Skeletal muscle tissue (tissue), 4 donors: Measurements from ENCODE around the gene OR2T27. TPM values are rescaled to one million over a fixed set of nuclear protein-coding genes. Genes with fewer than 3 reads are reported as not detected.
"Not testable (repeated sequence)": the region's sequence is repeated elsewhere in the genome, so short reads cannot be mapped to it uniquely, and the experiment has no call there.

Source experiments
- H3K27ac ChIP-seq: one replicate; pipeline ENCODE4 v1.7.0; 2013; ENCODE audit warnings: mild to moderate bottlenecking, low read depth, low read length, inconsistent platforms
- H3K27me3 ChIP-seq, 3 donors: one replicate each; pipeline ENCODE4 v1.7.0; 2013; ENCODE audit warnings: low read length in 3 of 3; ENCODE audit not compliant: control insufficient read depth in 3 of 3, insufficient read depth in 3 of 3
- H3K36me3 ChIP-seq, 3 donors: one replicate each; pipeline ENCODE4 v1.7.0; 2013; ENCODE audit warnings: low read length in 3 of 3; ENCODE audit not compliant: control insufficient read depth in 3 of 3, insufficient read depth in 3 of 3
- H3K4me1 ChIP-seq, 3 donors: one replicate each; pipeline ENCODE4 v1.7.0; 2013; ENCODE audit warnings: low read length in 3 of 3, mild to moderate bottlenecking in 3 of 3; ENCODE audit not compliant: control insufficient read depth in 3 of 3, insufficient read depth in 3 of 3
- H3K4me3 ChIP-seq, 3 donors: one replicate each; pipeline ENCODE4 v1.7.0; 2013; ENCODE audit warnings: low read length in 3 of 3
- H3K9ac ChIP-seq, 3 donors: one replicate each; pipeline ENCODE4 v1.7.0; 2013; ENCODE audit warnings: low read length in 3 of 3, mild to moderate bottlenecking in 3 of 3, moderate library complexity in 2 of 3, low read depth in 1 of 3
- H3K9me3 ChIP-seq, 3 donors: one replicate each; pipeline ENCODE4 v1.7.0; 2013; ENCODE audit warnings: low read length in 3 of 3; ENCODE audit not compliant: control insufficient read depth in 3 of 3
- total RNA-seq: library from RNA; depleted of rRNA; stranded (reverse); fragments of >200 nt; gene quantifications from one replicate; pipeline ENCODE4 v1.2.3, GENCODE V29; 2014
- donor health status: Osteomylitis.

OR2T27 gene
- not detected for total RNA-seq

GRCh38 chr1:248655354-248655753 lies at the start of gene OR2T27:
Gene OR2T27 (minus strand): TSS chr1:248655528. CDS start chr1:248650884, 4,644 bp downstream.
- H3K4me1 ChIP-seq, H3K9me3 ChIP-seq, H3K4me3 ChIP-seq, H3K27ac ChIP-seq, H3K36me3 ChIP-seq, H3K27me3 ChIP-seq, H3K9ac ChIP-seq: not testable (repeated sequence)

GRCh38 chr1:248704606-248705005 lies 49.3 kb upstream of the OR2T27 start:
- Histone ChIP-seq H3K36me3 (no peaks in the 10 kb centered on the region), H3K4me1 (no peaks in the 10 kb centered on the region), H3K27ac (no peak overlapping the region), H3K27me3 (no peaks in the 10 kb centered on the region), H3K4me3 (no peak overlapping the region), H3K9ac (no peak overlapping the region), H3K9me3 (no peaks in the 10 kb centered on the region)

GRCh38 chr1:248703674-248704073 lies 48.3 kb upstream of the OR2T27 start:
- H3K4me1 ChIP-seq = no peaks in the 10 kb centered on the region
- H3K9me3 ChIP-seq = no peaks in the 10 kb centered on the region
- peaks cover 0 to 4% (median 0%) of the 10 kb centered on the region in 3 donors for H3K27me3 ChIP-seq

GRCh38 chr1:248702714-248703113 lies 47.4 kb upstream of the OR2T27 start, which contains the start of gene OR14I1:
Gene OR14I1 (minus strand): TSS chr1:248702766.
- no peaks in the 10 kb centered on the region for H3K9me3 ChIP-seq
- no peak within 1 kb of the TSS for H3K27ac ChIP-seq
- H3K4me3 ChIP-seq = no peak within 1 kb of the TSS
- no peak within 1 kb of the TSS for H3K9ac ChIP-seq
- no peaks in the 10 kb centered on the region for H3K4me1 ChIP-seq
- no peaks in the 10 kb centered on the region for H3K36me3 ChIP-seq
- peaks cover 0 to 4% (median 0%) of the 10 kb centered on the region in 3 donors for H3K27me3 ChIP-seq

More at GRCh38 chr1:248703674-248704073, 48.3 kb upstream of the OR2T27 start:
- H3K27ac ChIP-seq = no peak overlapping the region
- H3K9ac ChIP-seq = no peak overlapping the region
- H3K4me3 ChIP-seq = no peak overlapping the region
- no peaks in the 10 kb centered on the region for H3K36me3 ChIP-seq

- Histone ChIP-seq H3K4me3 (no peak overlapping the region), H3K27me3 (peaks cover 0 to 4% (median 0%) of the 10 kb centered on the region in 3 donors), H3K9ac (no peak overlapping the region), H3K4me1 (no peaks in the 10 kb centered on the region), H3K9me3 (no peaks in the 10 kb centered on the region), H3K36me3 (no peaks in the 10 kb centered on the region), H3K27ac (no peak overlapping the region)
Measured at GRCh38 chr1:248699099-248699498, 43.8 kb upstream of the OR2T27 start.

GRCh38 chr1:248697907-248698306 lies 42.6 kb upstream of the OR2T27 start:
- H3K27me3 ChIP-seq = peaks cover 0 to 4% (median 0%) of the 10 kb centered on the region in 3 donors
- no peak overlapping the region for H3K27ac ChIP-seq
- H3K9ac ChIP-seq = no peak overlapping the region
- no peaks in the 10 kb centered on the region for H3K36me3 ChIP-seq
- H3K4me1 ChIP-seq = no peaks in the 10 kb centered on the region
- H3K9me3 ChIP-seq = no peaks in the 10 kb centered on the region
- no peak overlapping the region for H3K4me3 ChIP-seq

- Histone ChIP-seq H3K27me3 (peaks cover 0 to 7% (median 0%) of the 10 kb centered on the region in 3 donors), H3K9ac (no peak overlapping the region), H3K9me3 (no peaks in the 10 kb centered on the region)
Measured at GRCh38 chr1:248696774-248697173, 41.4 kb upstream of the OR2T27 start.

GRCh38 chr1:248696261-248696660 lies 40.9 kb upstream of the OR2T27 start:
- Histone ChIP-seq H3K27me3 (peaks cover 0 to 7% (median 0%) of the 10 kb centered on the region in 3 donors), H3K9me3 (no peaks in the 10 kb centered on the region), H3K4me3 (no peak overlapping the region), H3K27ac (no peak overlapping the region), H3K4me1 (no peaks in the 10 kb centered on the region), H3K9ac (no peak overlapping the region), H3K36me3 (no peaks in the 10 kb centered on the region)

More at GRCh38 chr1:248696774-248697173, 41.4 kb upstream of the OR2T27 start:
- Histone ChIP-seq H3K27ac (no peak overlapping the region), H3K36me3 (no peaks in the 10 kb centered on the region), H3K4me3 (no peak overlapping the region), H3K4me1 (no peaks in the 10 kb centered on the region)

- no peaks in the 10 kb centered on the region for H3K4me1 ChIP-seq
- H3K9ac ChIP-seq = no peak overlapping the region
- H3K27ac ChIP-seq = no peak overlapping the region
- H3K9me3 ChIP-seq = peaks cover 0 to 3% (median 0%) of the 10 kb centered on the region in 3 donors
- no peaks in the 10 kb centered on the region for H3K36me3 ChIP-seq
- no peak overlapping the region for H3K4me3 ChIP-seq
- peaks cover 0 to 7% (median 0%) of the 10 kb centered on the region in 3 donors for H3K27me3 ChIP-seq
Measured at GRCh38 chr1:248695451-248696132, 40.3 kb upstream of the OR2T27 start.

- Histone ChIP-seq H3K27ac (no peak overlapping the region), H3K4me3 (no peak overlapping the region), H3K9me3 (peaks cover 0 to 3% (median 0%) of the 10 kb centered on the region in 3 donors), H3K27me3 (peaks cover 0 to 4% (median 0%) of the 10 kb centered on the region in 3 donors), H3K36me3 (no peaks in the 10 kb centered on the region), H3K4me1 (no peaks in the 10 kb centered on the region), H3K9ac (no peak overlapping the region)
Measured at GRCh38 chr1:248691567-248692155, 36.3 kb upstream of the OR2T27 start.
